B cell (primary cell): Measurements from ENCODE around the gene RBM20. TPM values are rescaled to one million over a fixed set of nuclear protein-coding genes. Genes with fewer than 3 reads are reported as not detected.
"Not testable (repeated sequence)": the region's sequence is repeated elsewhere in the genome, so short reads cannot be mapped to it uniquely, and the experiment has no call there.

Experiments
- ATAC-seq: fragments of 200-7000 bp; cut with Tn5 transposase; one replicate; pipeline ENCODE4 v1.10.0; 2021; ENCODE audit warnings: low read depth, mild to moderate bottlenecking, moderate number of reproducible peaks, moderate library complexity
- CTCF ChIA-PET: fragments of 350-600 bp; sonication (Branson Sonifier 250); formaldehyde crosslinking; loops from one replicate; lab custom pipeline; 2021; ENCODE audit warnings: antibody characterized with exemption, inconsistent platforms; lab: Charles Lee
- POLR2A ChIA-PET: fragments of 350-600 bp; sonication (Branson Sonifier 250); formaldehyde crosslinking; loops from one replicate; lab custom pipeline; 2021; ENCODE audit warnings: antibody characterized with exemption; lab: Charles Lee
- DNase-seq: peaks from one replicate; pipeline ENCODE4 v3.0.0; 2013
- H2AFZ ChIP-seq: 2 replicates; pipeline ENCODE4 v1.6.1; 2012; ENCODE audit warnings: mild to moderate bottlenecking, low read depth, low read length; ENCODE audit not compliant: insufficient read depth, poor library complexity, severe bottlenecking
- H3K27ac ChIP-seq, 2 donors: 1 replicate in 1 of 2; 2 replicates in 1 of 2; pipeline ENCODE4 v1.5.1; 2012 to 2013; ENCODE audit warnings: low read length in 2 of 2, mild to moderate bottlenecking in 2 of 2, moderate library complexity in 1 of 2
- H3K27me3 ChIP-seq, 4 experiments: fragments of 200-600 bp in 1 of 4; sonication (generic) in 1 of 4; replicated peaks in 1 of 4; 1 replicate in 2 of 4; 2 replicates in 2 of 4; pipeline versions ENCODE4 v1.6.1 to v1.7.0; 2013 to 2016; ENCODE audit warnings: low read length in 3 of 4, mild to moderate bottlenecking in 2 of 4, mixed read lengths in 1 of 4, moderate library complexity in 1 of 4; ENCODE audit not compliant: insufficient read depth in 4 of 4, control insufficient read depth in 3 of 4; ENCODE audit errors: control extremely low read depth in 1 of 4
- H3K36me3 ChIP-seq, 2 experiments: replicated peaks in 1 of 2; 1 replicate in 1 of 2; 2 replicates in 1 of 2; pipeline versions ENCODE4 v1.6.1 to v1.7.1; 2013; ENCODE audit warnings: low read length in 1 of 2; ENCODE audit not compliant: insufficient read depth in 2 of 2, control insufficient read depth in 1 of 2; ENCODE audit errors: control extremely low read depth in 1 of 2, extremely low read depth in 1 of 2
- H3K4me1 ChIP-seq, 2 donors: fragments of 200-600 bp in 1 of 2; sonication (generic) in 1 of 2; 1 replicate in 1 of 2; 2 replicates in 1 of 2; pipeline versions ENCODE4 v1.5.1 to v1.6.1; 2013 to 2017; ENCODE audit warnings: low read length in 2 of 2; ENCODE audit not compliant: control insufficient read depth in 2 of 2, insufficient read depth in 2 of 2
- H3K4me2 ChIP-seq: replicated peaks from 2 replicates; pipeline ENCODE3; 2012; ENCODE audit warnings: mild to moderate bottlenecking, low read depth, low read length; ENCODE audit not compliant: poor library complexity, severe bottlenecking
- H3K4me3 ChIP-seq, 5 experiments: fragments of 200-600 bp in 1 of 5; sonication (generic) in 1 of 5; 1 replicate in 3 of 5; 2 replicates in 2 of 5; pipeline versions ENCODE4 v1.5.1 to v1.7.0; 2011 to 2016; ENCODE audit warnings: low read length in 4 of 5, mild to moderate bottlenecking in 4 of 5, low read depth in 2 of 5, control low read depth in 1 of 5, moderate library complexity in 1 of 5; ENCODE audit not compliant: insufficient read depth in 1 of 5; ENCODE audit errors: control extremely low read depth in 1 of 5, extremely low read depth in 1 of 5
- H3K79me2 ChIP-seq: fragments of 200-600 bp; sonication (generic); one replicate; pipeline ENCODE4 v1.6.0; 2016; ENCODE audit warnings: low read length; ENCODE audit not compliant: control insufficient read depth, insufficient read depth
- H3K9ac ChIP-seq: fragments of 200-600 bp; sonication (generic); 2 replicates; pipeline ENCODE4 v1.6.1; 2017; ENCODE audit warnings: mild to moderate bottlenecking, low read length, moderate library complexity
- H3K9me3 ChIP-seq, 3 donors: one replicate each; pipeline versions ENCODE4 v1.6.1 to v1.7.1; 2013; ENCODE audit warnings: low read length in 2 of 3; ENCODE audit not compliant: control insufficient read depth in 2 of 3, insufficient read depth in 1 of 3; ENCODE audit errors: control extremely low read depth in 1 of 3
- H4K20me1 ChIP-seq: 2 replicates; pipeline ENCODE4 v1.6.0; 2012; ENCODE audit warnings: mild to moderate bottlenecking, low read length; ENCODE audit not compliant: insufficient read depth, control insufficient read depth, poor library complexity, severe bottlenecking
- H3K27ac Mint-ChIP-seq: one replicate; pipeline ENCODE4 v1.8.0; 2021; ENCODE audit warnings: mixed read lengths
- H3K27me3 Mint-ChIP-seq: one replicate; pipeline ENCODE4 v1.8.0; 2021; ENCODE audit warnings: mixed read lengths
- H3K4me1 Mint-ChIP-seq: one replicate; pipeline ENCODE4 v1.8.0; 2021; ENCODE audit warnings: mixed read lengths
- H3K4me3 Mint-ChIP-seq: one replicate; pipeline ENCODE4 v1.8.0; 2021; ENCODE audit warnings: mixed read lengths
- H3K9me3 Mint-ChIP-seq: one replicate; pipeline ENCODE4 v1.8.0; 2022; ENCODE audit warnings: mixed read lengths; ENCODE audit not compliant: insufficient read depth
- EZH2 ChIP-seq: IDR thresholded peaks from 2 replicates; pipeline ENCODE4 v1.6.1; 2012; ENCODE audit warnings: borderline replicate concordance, low read depth, mild to moderate bottlenecking, moderate library complexity, low read length; ENCODE audit not compliant: insufficient read depth, poor library complexity, severe bottlenecking
- WGBS: methylation state at CpG from one replicate; pipeline ENCODE4 v1.1.5; 2013; ENCODE audit warnings: missing lambda C conversion rate; ENCODE audit not compliant: insufficient coverage; 5-methylcytosine and 5-hydroxymethylcytosine counted together
- intact Hi-C: fragments of 100-400 bp; cut with micrococcal nuclease; formaldehyde crosslinking; loops from one replicate; pipeline ENCODE4 v1.10.0; 2022
- polyA plus RNA-seq: library from polyadenylated mRNA; depleted of rRNA; stranded (reverse); fragments of >200 nt; gene quantifications from 2 replicates; pipeline ENCODE4 v1.2.3, GENCODE V29; 2012
- total RNA-seq, 2 donors: library from RNA; stranded (reverse); fragments of 120-200 nt in 1 of 2; gene quantifications; 1 replicate in 1 of 2; 2 replicates in 1 of 2; pipeline versions ENCODE4 v1.2.3 to v1.2.4, GENCODE V29; 2013 to 2022
- TF ChIP-seq, protein P1 (sequence below): fragments of 200-600 bp; IDR thresholded peaks from one replicate; pipeline ENCODE4 v1.8.0; 2022; ENCODE audit warnings: antibody characterized with exemption, mild to moderate bottlenecking

Gene RBM20
- total and polyA plus RNA-seq, 2 donors (not counting 1 experiment from before 2014, with no cell fraction given) = not detected

GRCh38 chr10:110609605-110610004, 34.5 kb upstream of the RBM20 start:
- Mint-ChIP-seq H3K27me3 (no peaks in the 10 kb centered on the region), H3K4me1 (peaks cover 18% of the 10 kb centered on the region), H3K9me3 (no peaks in the 10 kb centered on the region), H3K27ac (no peak overlapping the region), H3K4me3 (no peak overlapping the region)
- no peak overlapping the region for H3K4me2 ChIP-seq
- ATAC-seq = no peak
- no peak overlapping the region for H3K27ac ChIP-seq
- 14% methylated on average over 1 of the region's 2 CpGs for WGBS
- CTCF ChIA-PET = interaction anchor here (1.6 to 2.8 kb wide), 6 partner anchors 9 to 71 kb away, joined by 4 to 19 read pairs (median 6); no protein-coding TSS in a partner anchor
- no peaks in the 10 kb centered on the region for H4K20me1 ChIP-seq
- no peaks in the 10 kb centered on the region for H3K27me3 ChIP-seq
- POLR2A ChIA-PET = no interaction called here
- H3K4me3 ChIP-seq = no peak overlapping the region
- H2AFZ ChIP-seq = no peak overlapping the region
- H3K9me3 ChIP-seq = no peaks in the 10 kb centered on the region
- peaks cover 4 to 6% of the 10 kb centered on the region in 2 donors for H3K4me1 ChIP-seq
- H3K36me3 ChIP-seq = peaks cover 0 to 9% of the 10 kb centered on the region in 2 experiments
- H3K79me2 ChIP-seq = no peaks in the 10 kb centered on the region
- TF ChIP-seq, protein P1, sequence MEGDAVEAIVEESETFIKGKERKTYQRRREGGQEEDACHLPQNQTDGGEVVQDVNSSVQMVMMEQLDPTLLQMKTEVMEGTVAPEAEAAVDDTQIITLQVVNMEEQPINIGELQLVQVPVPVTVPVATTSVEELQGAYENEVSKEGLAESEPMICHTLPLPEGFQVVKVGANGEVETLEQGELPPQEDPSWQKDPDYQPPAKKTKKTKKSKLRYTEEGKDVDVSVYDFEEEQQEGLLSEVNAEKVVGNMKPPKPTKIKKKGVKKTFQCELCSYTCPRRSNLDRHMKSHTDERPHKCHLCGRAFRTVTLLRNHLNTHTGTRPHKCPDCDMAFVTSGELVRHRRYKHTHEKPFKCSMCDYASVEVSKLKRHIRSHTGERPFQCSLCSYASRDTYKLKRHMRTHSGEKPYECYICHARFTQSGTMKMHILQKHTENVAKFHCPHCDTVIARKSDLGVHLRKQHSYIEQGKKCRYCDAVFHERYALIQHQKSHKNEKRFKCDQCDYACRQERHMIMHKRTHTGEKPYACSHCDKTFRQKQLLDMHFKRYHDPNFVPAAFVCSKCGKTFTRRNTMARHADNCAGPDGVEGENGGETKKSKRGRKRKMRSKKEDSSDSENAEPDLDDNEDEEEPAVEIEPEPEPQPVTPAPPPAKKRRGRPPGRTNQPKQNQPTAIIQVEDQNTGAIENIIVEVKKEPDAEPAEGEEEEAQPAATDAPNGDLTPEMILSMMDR = no peak
- TF ChIP-seq EZH2 = no peak
- no peak for DNase-seq
- no peak overlapping the region for H3K9ac ChIP-seq
- intact Hi-C loops = loop anchor here (1.0 to 5.0 kb wide), 6 partner anchors 63 to 1528 kb away; partner anchors contain the start of gene PDCD4

GRCh38 chr10:110610308-110610774, 33.8 kb upstream of the RBM20 start:
- no peaks in the 10 kb centered on the region for H3K79me2 ChIP-seq
- peaks cover 4 to 6% of the 10 kb centered on the region in 2 donors for H3K4me1 ChIP-seq
- intact Hi-C loops = loop anchor here (1.0 to 5.0 kb wide), 6 partner anchors 62 to 1527 kb away; partner anchors contain the start of gene PDCD4
- H4K20me1 ChIP-seq = no peaks in the 10 kb centered on the region
- TF ChIP-seq EZH2 = no peak
- TF ChIP-seq, protein P1 = peak; percentile 91
- Mint-ChIP-seq H3K4me3 (no peak overlapping the region), H3K9me3 (no peaks in the 10 kb centered on the region), H3K27ac (no peak overlapping the region), H3K4me1 (peaks cover 18% of the 10 kb centered on the region), H3K27me3 (no peaks in the 10 kb centered on the region)
- H3K36me3 ChIP-seq = peaks cover 0 to 1% of the 10 kb centered on the region in 2 experiments
- H3K27ac ChIP-seq = no peak overlapping the region
- WGBS = 53% methylated on average over 2 of the region's 3 CpGs
- DNase-seq (peak; percentile 70), ATAC-seq (peak; percentile 66)
- H3K4me2 ChIP-seq = no peak overlapping the region
- ChIA-PET CTCF (interaction anchor here (0.9 to 2.8 kb wide), 15 partner anchors 10 to 1704 kb away, joined by 3 to 15 read pairs (median 4); no protein-coding TSS in a partner anchor), POLR2A (no interaction called here)
- no peaks in the 10 kb centered on the region for H3K27me3 ChIP-seq
- H3K4me3 ChIP-seq = no peak overlapping the region
- no peak overlapping the region for H2AFZ ChIP-seq
- no peak overlapping the region for H3K9ac ChIP-seq
- H3K9me3 ChIP-seq = no peaks in the 10 kb centered on the region

GRCh38 chr10:110610781-110611180, 33.4 kb upstream of the RBM20 start:
- H3K27me3 Mint-ChIP-seq, H3K4me3 ChIP-seq, H3K4me3 Mint-ChIP-seq, H3K36me3 ChIP-seq, H3K27ac Mint-ChIP-seq, DNase-seq, POLR2A ChIA-PET, H4K20me1 ChIP-seq, ATAC-seq, H3K27me3 ChIP-seq, H3K79me2 ChIP-seq, H3K9me3 ChIP-seq, H3K4me1 ChIP-seq, H2AFZ ChIP-seq, H3K9ac ChIP-seq, H3K4me2 ChIP-seq, H3K9me3 Mint-ChIP-seq, H3K27ac ChIP-seq: not testable (repeated sequence)
- WGBS = 86% methylated on average over 3 of the region's 3 CpGs
- intact Hi-C loops = loop anchor here (1.0 to 5.0 kb wide), 6 partner anchors 62 to 1527 kb away; partner anchors contain the start of gene PDCD4
- H3K4me1 Mint-ChIP-seq = peaks cover 18% of the 10 kb centered on the region
- CTCF ChIA-PET = interaction anchor here (0.9 to 2.8 kb wide), 16 partner anchors 10 to 1703 kb away, joined by 3 to 15 read pairs (median 4); no protein-coding TSS in a partner anchor
